Spleen (tissue), 11 donors: ENCODE data around the gene GIMAP6. TPM values are rescaled to one million over a fixed set of nuclear protein-coding genes. Genes with fewer than 3 reads are reported as not detected.

ENCODE experiments used
- DNase-seq: peaks from one replicate; pipeline ENCODE4 v3.0.0-alpha.2; 2020
- H3K27ac ChIP-seq, 8 donors: fragments of 200-600 bp; sonication (generic) in 7 of 8; 1 replicate in 4 of 8; 2 replicates in 4 of 8; pipeline versions ENCODE4 v1.5.0 to v1.8.0; 2016 to 2021; ENCODE audit warnings: inconsistent platforms in 4 of 8, mild to moderate bottlenecking in 4 of 8, moderate library complexity in 1 of 8
- H3K27me3 ChIP-seq, 7 donors: fragments of 200-600 bp; sonication (generic) in 6 of 7; replicated peaks in 1 of 7; 1 replicate in 4 of 7; 2 replicates in 3 of 7; pipeline versions ENCODE4 v1.5.0 to v1.8.0; 2016 to 2021; ENCODE audit warnings: inconsistent platforms in 3 of 7, mild to moderate bottlenecking in 1 of 7
- H3K36me3 ChIP-seq, 6 donors: fragments of 200-600 bp; sonication (generic) in 5 of 6; 1 replicate in 4 of 6; 2 replicates in 2 of 6; pipeline versions ENCODE4 v1.5.0 to v1.8.0; 2016 to 2021; ENCODE audit warnings: inconsistent platforms in 2 of 6
- H3K4me1 ChIP-seq, 6 donors: fragments of 200-600 bp; sonication (generic) in 5 of 6; 1 replicate in 3 of 6; 2 replicates in 3 of 6; pipeline versions ENCODE4 v1.5.0 to v1.8.0; 2016 to 2021; ENCODE audit warnings: inconsistent platforms in 3 of 6
- H3K4me3 ChIP-seq, 8 donors: fragments of 200-600 bp; sonication (generic) in 7 of 8; 1 replicate in 4 of 8; 2 replicates in 4 of 8; pipeline versions ENCODE4 v1.5.0 to v1.8.0; 2016 to 2021; ENCODE audit warnings: inconsistent platforms in 4 of 8, mild to moderate bottlenecking in 4 of 8, moderate library complexity in 2 of 8
- H3K9me3 ChIP-seq, 8 donors: fragments of 200-600 bp; sonication (generic) in 7 of 8; 1 replicate in 4 of 8; 2 replicates in 4 of 8; pipeline versions ENCODE4 v1.5.0 to v1.8.0; 2016 to 2021; ENCODE audit warnings: inconsistent platforms in 4 of 8
- CTCF ChIP-seq, 11 experiments: fragments of 200-600 bp in 7 of 11; fragments of 450-650 bp in 4 of 11; sonication (generic) in 4 of 11; IDR thresholded peaks in 8 of 11; conservative IDR thresholded peaks in 3 of 11; 1 replicate in 7 of 11; 2 replicates in 4 of 11; pipeline versions ENCODE4 v1.4.0 to v1.8.0; 2016 to 2021; ENCODE audit warnings: antibody characterized with exemption in 11 of 11, inconsistent platforms in 4 of 11, mild to moderate bottlenecking in 1 of 11
- POLR2A ChIP-seq, 3 donors: fragments of 450-650 bp; IDR thresholded peaks; one replicate each; pipeline ENCODE4 v1.5.1; 2017; ENCODE audit warnings: antibody characterized with exemption in 3 of 3, mild to moderate bottlenecking in 1 of 3
- POLR2AphosphoS5 ChIP-seq, 3 donors: sonication (generic); formaldehyde crosslinking; IDR thresholded peaks; one replicate each; pipeline ENCODE4 v1.5.1; 2017; ENCODE audit warnings: antibody characterized with exemption in 3 of 3
- WGBS, 5 donors: extraction: QIAGEN DNeasy Blood & Tissue Kit in 3 of 5; methylation state at CpG; one replicate each; pipeline versions ENCODE4 v1.1.5 to v1.1.7; 2013 to 2018; 5-methylcytosine and 5-hydroxymethylcytosine counted together
- intact Hi-C: fragments of 100-400 bp; cut with DNase I; formaldehyde crosslinking; loops from one replicate; pipeline ENCODE4 v1.15.0; 2023; ENCODE audit warnings: low total_unique reads
- polyA plus RNA-seq, 3 donors: library from polyadenylated mRNA; stranded (reverse); fragments of 200-250 nt; gene quantifications; one replicate each; pipeline ENCODE4 v1.2.1, GENCODE V29; 2013
- total RNA-seq, 7 donors: library from RNA; depleted of rRNA in 3 of 7; stranded (reverse); fragments of >200 nt in 3 of 7; fragmentation: NEBNext Ultra II Directional in 4 of 7; extraction: Animal tissue kit (Norgen Biotek cat#: 25700) in 4 of 7; gene quantifications; one replicate each; pipeline versions ENCODE4 v1.1.0 to v1.2.1, GENCODE V29; 2016 to 2021
- donor health status: healthy with polysubstance abuse.
- donor health status: DM: no; HTN: no; CAD: no; lungs with moderate emphysema.
- donor health status: DM: no; HTN: no; CAD: no.
- donor health status: Bipolar disorder and iron deficiency.
- donor health status: healthy.
- donor health status: DM: no; HTN: no; CAD: no.
- donor health status: DM: yes; HTN: yes; CAD: no.

GIMAP6 gene
- total and polyA plus RNA-seq, 10 donors = 18.2 to 181 (median 102) TPM

GRCh38 chr7:150668977-150669376, 36.8 kb upstream of the GIMAP6 start:
- intact Hi-C loops = no loop called here
- DNase-seq = no peak
- peaks cover 0 to 10% (median 0%) of the 10 kb centered on the region in 8 donors for H3K9me3 ChIP-seq
- TF ChIP-seq POLR2A (IDR thresholded peaks at IDR 0.05) (no peak), CTCF (IDR thresholded peaks at IDR 0.05 in 8 of 11, conservative IDR thresholded peaks at IDR 0.05 in 3 of 11) (no peak), POLR2AphosphoS5 (IDR thresholded peaks at IDR 0.05) (no peak)
- peaks cover 6 to 68% (median 44%) of the 10 kb centered on the region in 6 donors for H3K4me1 ChIP-seq
- H3K4me3 ChIP-seq = no peak overlapping the region
- H3K27me3 ChIP-seq = no peaks in the 10 kb centered on the region
- H3K36me3 ChIP-seq = no peaks in the 10 kb centered on the region
- peak overlapping the region; percentile 45 to 91 (median 76) for H3K27ac ChIP-seq

- no peak overlapping the region for H3K4me3 ChIP-seq
- H3K9me3 ChIP-seq = peaks cover 0 to 10% (median 0%) of the 10 kb centered on the region in 8 donors
- no peaks in the 10 kb centered on the region for H3K36me3 ChIP-seq
- no peak for DNase-seq
- TF ChIP-seq POLR2AphosphoS5 (IDR thresholded peaks at IDR 0.05) (peak in 1 of 3 donors; percentile 61), POLR2A (IDR thresholded peaks at IDR 0.05) (no peak)
- intact Hi-C loops = no loop called here
- H3K27me3 ChIP-seq = no peaks in the 10 kb centered on the region
- 29 to 38% (median 31%) methylated on average over 1 of the region's 1 CpG for WGBS, 5 donors
- H3K4me1 ChIP-seq = peaks cover 6 to 73% (median 48%) of the 10 kb centered on the region in 6 donors
- peak overlapping the region; percentile 60 to 91 (median 76) for H3K27ac ChIP-seq
These were observed 36.3 kb upstream of the GIMAP6 start for GRCh38 chr7:150668472-150668911.

GRCh38 chr7:150666412-150666811, 34.2 kb upstream of the GIMAP6 start:
- Histone ChIP-seq H3K27ac (peak overlapping the region; percentile 40 to 91 (median 76)), H3K36me3 (no peaks in the 10 kb centered on the region), H3K4me3 (peak overlapping the region in 1 of 8 donors; percentile 3), H3K9me3 (peaks cover 0 to 10% (median 0%) of the 10 kb centered on the region in 8 donors), H3K27me3 (no peaks in the 10 kb centered on the region), H3K4me1 (peaks cover 6 to 90% (median 56%) of the 10 kb centered on the region in 6 donors)
- intact Hi-C loops = no loop called here
- TF ChIP-seq POLR2A (IDR thresholded peaks at IDR 0.05) = no peak
- no peak for TF ChIP-seq CTCF (IDR thresholded peaks at IDR 0.05 in 8 of 11, conservative IDR thresholded peaks at IDR 0.05 in 3 of 11)
- no peak for TF ChIP-seq POLR2AphosphoS5 (IDR thresholded peaks at IDR 0.05)
- DNase-seq = no peak

GRCh38 chr7:150665896-150666295, 33.7 kb upstream of the GIMAP6 start:
- no peaks in the 10 kb centered on the region for H3K36me3 ChIP-seq
- DNase-seq = no peak
- WGBS, 5 donors = 73 to 79% (median 75%) methylated on average over 2 of the region's 2 CpGs
- H3K27me3 ChIP-seq = no peaks in the 10 kb centered on the region
- H3K9me3 ChIP-seq = peaks cover 0 to 10% (median 0%) of the 10 kb centered on the region in 8 donors
- TF ChIP-seq POLR2A (IDR thresholded peaks at IDR 0.05) (no peak), POLR2AphosphoS5 (IDR thresholded peaks at IDR 0.05) (no peak), CTCF (IDR thresholded peaks at IDR 0.05 in 8 of 11, conservative IDR thresholded peaks at IDR 0.05 in 3 of 11) (no peak)
- peak overlapping the region; percentile 40 to 91 (median 76) for H3K27ac ChIP-seq
- intact Hi-C loops = no loop called here
- peak overlapping the region in 1 of 8 donors; percentile 3 for H3K4me3 ChIP-seq
- H3K4me1 ChIP-seq = peaks cover 6 to 85% (median 56%) of the 10 kb centered on the region in 6 donors
